LNCaP clone FGC (cell line): ENCODE data around the gene ADGRE2.

ENCODE experiments used
- DNase-seq: peaks from one replicate; pipeline ENCODE4 v3.0.0-alpha.2; 2011; ENCODE audit warnings: low read depth
- H3K4me3 ChIP-seq: 2 replicates; pipeline ENCODE4 v1.5.1; 2011; ENCODE audit warnings: mild to moderate bottlenecking, low read depth, low read length, control low read depth
- CTCF ChIP-seq: IDR thresholded peaks from 2 replicates; pipeline ENCODE4 v1.5.1; 2012; ENCODE audit warnings: mild to moderate bottlenecking; ENCODE audit not compliant: control insufficient read depth, insufficient read depth; ENCODE audit errors: extremely low read depth

The ADGRE2 gene

GRCh38 chr19:14764401-14764800 is 14.0 kb downstream of the ADGRE2 start:
- no peak for TF ChIP-seq CTCF
- no peak overlapping the region for H3K4me3 ChIP-seq
- no peak for DNase-seq

GRCh38 chr19:14763497-14764145 is 14.7 kb downstream of the ADGRE2 start:
- H3K4me3 ChIP-seq: no peak overlapping the region
- no peak for TF ChIP-seq CTCF

GRCh38 chr19:14762111-14762510 is 16.2 kb downstream of the ADGRE2 start:
- no peak overlapping the region for H3K4me3 ChIP-seq
- no peak for DNase-seq
- TF ChIP-seq CTCF: no peak

More at GRCh38 chr19:14763497-14764145, 14.7 kb downstream of the ADGRE2 start:
- DNase-seq: no peak

- no peak for TF ChIP-seq CTCF
- no peak for DNase-seq
- H3K4me3 ChIP-seq: no peak overlapping the region
These were observed 16.8 kb downstream of the ADGRE2 start for GRCh38 chr19:14761607-14762006.

GRCh38 chr19:14758816-14759215 is 19.5 kb downstream of the ADGRE2 start:
- no peak for TF ChIP-seq CTCF
- peak overlapping the region; percentile 40 for H3K4me3 ChIP-seq

GRCh38 chr19:14748601-14749000 is 29.8 kb downstream of the ADGRE2 start:
- no peak for TF ChIP-seq CTCF
- H3K4me3 ChIP-seq: no peak overlapping the region
- no peak for DNase-seq

More at GRCh38 chr19:14758816-14759215, 19.5 kb downstream of the ADGRE2 start:
- DNase-seq: peak; percentile 36

- DNase-seq: no peak
- TF ChIP-seq CTCF: no peak
- no peak overlapping the region for H3K4me3 ChIP-seq
These were observed 31.5 kb downstream of the ADGRE2 start for GRCh38 chr19:14746886-14747285.
